Loucy (cell line): ENCODE results near the gene ZBTB11.
"Not testable (repeated sequence)": the region's sequence is repeated elsewhere in the genome, so short reads cannot be mapped to it uniquely, and the experiment has no call there.

Experiments
- H2AFZ ChIP-seq: fragments of 200-600 bp; sonication (generic); 2 replicates; pipeline ENCODE4 v1.6.0; 2016; ENCODE audit warnings: antibody characterized with exemption, mild to moderate bottlenecking, low read length, moderate library complexity
- H3F3A ChIP-seq: fragments of 200-600 bp; 2 replicates; pipeline ENCODE4 v1.6.0; 2016; ENCODE audit warnings: antibody characterized with exemption, low read depth, mild to moderate bottlenecking
- H3K27me3 ChIP-seq: fragments of 200-600 bp; sonication (generic); 2 replicates; pipeline ENCODE4 v1.6.1; 2014; ENCODE audit warnings: low read length, mild to moderate bottlenecking; ENCODE audit not compliant: insufficient read depth, poor library complexity, severe bottlenecking
- H3K36me3 ChIP-seq: fragments of 200-600 bp; sonication (generic); 2 replicates; pipeline ENCODE4 v1.6.1; 2016; ENCODE audit warnings: low read length; ENCODE audit not compliant: insufficient read depth
- H3K4me1 ChIP-seq: fragments of 200-600 bp; sonication (generic); 2 replicates; pipeline ENCODE4 v1.5.1; 2014; ENCODE audit warnings: low read length, mild to moderate bottlenecking; ENCODE audit not compliant: insufficient read depth, poor library complexity, severe bottlenecking
- H3K4me2 ChIP-seq: fragments of 200-600 bp; sonication (generic); 2 replicates; pipeline ENCODE4 v1.6.0; 2014; ENCODE audit warnings: antibody characterized with exemption, low read length, low read depth, mild to moderate bottlenecking; ENCODE audit not compliant: poor library complexity, severe bottlenecking
- H3K4me3 ChIP-seq: fragments of 200-600 bp; sonication (generic); 2 replicates; pipeline ENCODE4 v1.5.1; 2014; ENCODE audit warnings: low read length, mild to moderate bottlenecking, mixed read lengths; ENCODE audit not compliant: poor library complexity, severe bottlenecking
- H3K79me2 ChIP-seq: fragments of 200-600 bp; sonication (generic); 2 replicates; pipeline ENCODE4 v1.6.1; 2014; ENCODE audit warnings: low read length; ENCODE audit not compliant: insufficient read depth
- H3K9ac ChIP-seq: fragments of 200-600 bp; sonication (generic); 2 replicates; pipeline ENCODE4 v1.6.0; 2014; ENCODE audit warnings: mild to moderate bottlenecking, low read depth, low read length, moderate library complexity; ENCODE audit not compliant: poor library complexity, severe bottlenecking
- H3K9me2 ChIP-seq: fragments of 200-600 bp; sonication (generic); replicated peaks from 2 replicates; pipeline ENCODE4 v1.6.1; 2016; ENCODE audit warnings: low read depth, low read length, mixed read lengths
- H3K9me3 ChIP-seq: fragments of 200-600 bp; sonication (generic); 2 replicates; pipeline ENCODE4 v1.6.1; 2014; ENCODE audit warnings: mild to moderate bottlenecking, antibody characterized with exemption, low read length, low read depth; ENCODE audit not compliant: insufficient read depth
- H4K20me1 ChIP-seq: fragments of 200-600 bp; sonication (generic); 2 replicates; pipeline ENCODE4 v1.6.0; 2014; ENCODE audit warnings: antibody characterized with exemption, low read length, mild to moderate bottlenecking; ENCODE audit not compliant: insufficient read depth, poor library complexity, severe bottlenecking
- EZH2phosphoT487 ChIP-seq: fragments of 200-600 bp; IDR thresholded peaks from 2 replicates; pipeline ENCODE4 v1.6.1; 2018; ENCODE audit warnings: antibody characterized with exemption, mild to moderate bottlenecking, moderate library complexity, borderline replicate concordance
- TF ChIP-seq, protein P1 (sequence below): fragments of 200-600 bp; sonication (generic); conservative IDR thresholded peaks from 2 replicates; pipeline ENCODE4 v1.5.1; 2014; ENCODE audit warnings: mild to moderate bottlenecking, antibody characterized with exemption, low read length

Gene ZBTB11

DNA sequence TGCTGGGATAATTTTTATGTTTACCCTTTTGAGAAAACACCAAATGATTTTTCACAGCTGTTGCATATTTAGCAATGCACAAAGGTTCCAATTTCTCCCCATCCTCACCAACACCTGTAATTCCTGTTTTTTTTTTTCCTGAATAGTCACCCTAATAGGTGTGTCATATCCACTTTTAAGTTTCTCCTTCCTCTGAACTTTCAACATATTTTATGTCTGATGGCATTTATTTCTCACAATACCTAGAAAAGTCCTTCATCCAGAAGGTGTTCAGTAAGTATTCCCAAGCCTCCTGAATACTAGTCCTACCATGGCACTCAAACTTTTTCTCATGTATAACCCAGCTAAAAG is 8.1 kb upstream of the ZBTB11 start:
- TF ChIP-seq, protein P1, sequence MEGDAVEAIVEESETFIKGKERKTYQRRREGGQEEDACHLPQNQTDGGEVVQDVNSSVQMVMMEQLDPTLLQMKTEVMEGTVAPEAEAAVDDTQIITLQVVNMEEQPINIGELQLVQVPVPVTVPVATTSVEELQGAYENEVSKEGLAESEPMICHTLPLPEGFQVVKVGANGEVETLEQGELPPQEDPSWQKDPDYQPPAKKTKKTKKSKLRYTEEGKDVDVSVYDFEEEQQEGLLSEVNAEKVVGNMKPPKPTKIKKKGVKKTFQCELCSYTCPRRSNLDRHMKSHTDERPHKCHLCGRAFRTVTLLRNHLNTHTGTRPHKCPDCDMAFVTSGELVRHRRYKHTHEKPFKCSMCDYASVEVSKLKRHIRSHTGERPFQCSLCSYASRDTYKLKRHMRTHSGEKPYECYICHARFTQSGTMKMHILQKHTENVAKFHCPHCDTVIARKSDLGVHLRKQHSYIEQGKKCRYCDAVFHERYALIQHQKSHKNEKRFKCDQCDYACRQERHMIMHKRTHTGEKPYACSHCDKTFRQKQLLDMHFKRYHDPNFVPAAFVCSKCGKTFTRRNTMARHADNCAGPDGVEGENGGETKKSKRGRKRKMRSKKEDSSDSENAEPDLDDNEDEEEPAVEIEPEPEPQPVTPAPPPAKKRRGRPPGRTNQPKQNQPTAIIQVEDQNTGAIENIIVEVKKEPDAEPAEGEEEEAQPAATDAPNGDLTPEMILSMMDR = no peak
- TF ChIP-seq EZH2phosphoT487 = no peak
- H3K4me1 ChIP-seq = peaks cover 37% of the 10 kb centered on the region
- H2AFZ ChIP-seq = no peak overlapping the region
- peak overlapping the region; percentile 100 for H3K4me2 ChIP-seq
- H3K4me3 ChIP-seq = peak overlapping the region; percentile 95
- H3K79me2 ChIP-seq = peaks cover 65% of the 10 kb centered on the region
- peaks cover 49% of the 10 kb centered on the region for H3K36me3 ChIP-seq
- H3K9me3 ChIP-seq = no peaks in the 10 kb centered on the region
- H3K9ac ChIP-seq = peak overlapping the region; percentile 94
- H3K9me2 ChIP-seq = no peaks in the 10 kb centered on the region
- peaks cover 15% of the 10 kb centered on the region; the same call in 1 of the 2 replicates for H3F3A ChIP-seq
- peaks cover 6% of the 10 kb centered on the region for H3K27me3 ChIP-seq
- H4K20me1 ChIP-seq = peaks cover 59% of the 10 kb centered on the region

DNA sequence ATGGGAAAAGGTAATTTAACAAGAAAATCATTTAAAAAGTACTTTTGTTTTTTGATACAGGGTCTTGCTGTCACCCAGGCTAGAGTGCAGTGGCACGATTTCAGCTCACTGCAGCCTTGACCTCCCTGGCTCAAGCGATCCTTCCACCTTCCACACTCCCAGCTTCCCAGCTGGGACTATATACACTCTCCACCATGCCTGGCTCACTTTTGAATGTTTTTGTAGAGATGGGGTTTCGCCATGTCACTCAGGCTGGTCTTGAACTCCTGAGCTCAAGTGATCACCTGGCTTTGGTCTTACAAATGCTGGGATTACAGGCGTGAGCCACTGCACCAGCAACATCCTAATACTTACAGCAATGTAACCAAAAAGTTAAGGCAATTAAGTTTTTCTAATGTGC is 3.5 kb upstream of the ZBTB11 start:
- H3K9me2 ChIP-seq = no peaks in the 10 kb centered on the region
- H3K4me1 ChIP-seq = peaks cover 47% of the 10 kb centered on the region
- H3F3A ChIP-seq = peaks cover 11% of the 10 kb centered on the region; the same call in 1 of the 2 replicates
- TF ChIP-seq, protein P1 = no peak
- H3K79me2 ChIP-seq = peaks cover 69% of the 10 kb centered on the region
- peaks cover 52% of the 10 kb centered on the region for H3K36me3 ChIP-seq
- no peak overlapping the region for H3K4me3 ChIP-seq
- no peaks in the 10 kb centered on the region for H3K9me3 ChIP-seq
- peaks cover 57% of the 10 kb centered on the region for H4K20me1 ChIP-seq
- no peak overlapping the region for H3K9ac ChIP-seq
- H2AFZ ChIP-seq = no peak overlapping the region
- H3K4me2 ChIP-seq = no peak overlapping the region
- H3K27me3 ChIP-seq = no peaks in the 10 kb centered on the region

DNA sequence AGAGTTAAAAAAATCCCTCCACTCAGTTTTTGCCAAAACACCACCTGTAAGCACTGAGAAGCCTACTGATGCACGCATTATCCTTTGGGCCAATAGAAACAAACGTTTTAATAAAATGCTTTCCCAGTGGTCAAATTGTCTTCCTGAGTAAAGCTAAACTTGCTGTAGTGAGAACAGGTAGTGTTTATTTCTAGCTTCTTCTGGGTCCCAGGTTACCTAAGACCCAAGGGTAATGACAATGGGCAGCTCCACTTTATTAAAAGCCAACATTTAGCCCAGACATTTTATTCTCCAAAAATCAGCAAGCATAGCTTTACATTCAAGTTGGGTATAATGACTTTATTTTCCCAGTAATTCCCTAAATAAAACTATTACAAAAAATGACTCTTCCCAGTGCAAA is 1.9 kb upstream of the ZBTB11 start:
- H3K9me2 ChIP-seq, H2AFZ ChIP-seq, H3K9me3 ChIP-seq, H3K4me2 ChIP-seq, H3K4me3 ChIP-seq, H3K27me3 ChIP-seq, H3K9ac ChIP-seq: not testable (repeated sequence)
- peaks cover 51% of the 10 kb centered on the region for H4K20me1 ChIP-seq
- H3K36me3 ChIP-seq = peaks cover 38% of the 10 kb centered on the region
- H3F3A ChIP-seq = peaks cover 11% of the 10 kb centered on the region; the same call in 1 of the 2 replicates
- peaks cover 67% of the 10 kb centered on the region for H3K79me2 ChIP-seq
- peaks cover 48% of the 10 kb centered on the region for H3K4me1 ChIP-seq
